Cardiac ventricle fibroblast (primary cell): ENCODE data around the gene TUBB2A. TPM values are rescaled to one million over a fixed set of nuclear protein-coding genes. Genes with fewer than 3 reads are reported as not detected.

Experiments
- total RNA-seq: library from RNA; depleted of rRNA; stranded (reverse); fragments of >200 nt; gene quantifications from 2 replicates; pipeline ENCODE4 v1.2.3, GENCODE V29; 2015

Gene TUBB2A
- total RNA-seq, result 22.4 and 29.5 TPM in 2 replicates

GRCh38 chr6:3157131-3157933 is at the start of gene TUBB2A:
TSS of gene TUBB2A (minus strand) at chr6:3157544. CDS start at chr6:3157463, 81 bp downstream.

GRCh38 chr6:3118353-3119039 is 38.8 kb downstream of the TUBB2A start, which contains the start of gene BPHL:
TSS of gene BPHL (plus strand) at chr6:3118711. CDS start at chr6:3118741, 30 bp downstream.

Other genes with a start within 250 kb of the TUBB2A start
- 52.2 and 60.1 TPM in 2 replicates for gene SERPINB6, start 186.0 kb downstream of the TUBB2A start, total RNA-seq
- gene NQO2, start 157.7 kb downstream of the TUBB2A start, total RNA-seq, result 25.2 and 29.9 TPM in 2 replicates
- gene RIPK1, start 89.0 kb downstream of the TUBB2A start, total RNA-seq, result 19.0 and 19.7 TPM in 2 replicates
- 11.9 and 12.0 TPM in 2 replicates for gene BPHL, start 38.8 kb downstream of the TUBB2A start, total RNA-seq
- gene TUBB2B, start 70.1 kb upstream of the TUBB2A start, total RNA-seq, result not detected in 2 replicates
- gene PSMG4, start 101.4 kb upstream of the TUBB2A start, total RNA-seq, result 7.4 and 9.4 TPM in 2 replicates